GM08714 (cell line): ENCODE data around the gene RNF145.

Experiments
- H3K4me3 ChIP-seq: fragments of 200-500 bp; sonication (Bioruptor generic); 2 replicates; pipeline ENCODE4 v1.5.1; 2014; ENCODE audit warnings: mild to moderate bottlenecking, low read length, inconsistent platforms
- ZNF274 ChIP-seq: IDR thresholded peaks from 2 replicates; pipeline ENCODE4 v1.6.1; 2012; ENCODE audit warnings: mild to moderate bottlenecking, low read depth, low read length

Gene RNF145

GRCh38 chr5:159208514-159209437, 577 bp downstream of the RNF145 start:
- no peak for TF ChIP-seq ZNF274
- H3K4me3 ChIP-seq: peak overlapping the region; percentile 90

- peak overlapping the region; percentile 90 for H3K4me3 ChIP-seq
- TF ChIP-seq ZNF274: no peak
Measured at GRCh38 chr5:159207686-159208513, 1.5 kb downstream of the RNF145 start.

- peak overlapping the region; percentile 90 for H3K4me3 ChIP-seq
Measured at GRCh38 chr5:159207222-159207685, 2.1 kb downstream of the RNF145 start.

GRCh38 chr5:159206818-159207217, 2.5 kb downstream of the RNF145 start:
- H3K4me3 ChIP-seq: peak overlapping the region; percentile 90; the same call in 1 of the 2 replicates

More at GRCh38 chr5:159207222-159207685, 2.1 kb downstream of the RNF145 start:
- no peak for TF ChIP-seq ZNF274

GRCh38 chr5:159206368-159206767, 3.0 kb downstream of the RNF145 start:
- H3K4me3 ChIP-seq: peak overlapping the region; percentile 90; the same call in 1 of the 2 replicates
- no peak for TF ChIP-seq ZNF274

More at GRCh38 chr5:159206818-159207217, 2.5 kb downstream of the RNF145 start:
- no peak for TF ChIP-seq ZNF274

GRCh38 chr5:159203351-159203750, 6.0 kb downstream of the RNF145 start:
- no peak for TF ChIP-seq ZNF274
- no peak overlapping the region for H3K4me3 ChIP-seq

GRCh38 chr5:159202151-159202550, 7.2 kb downstream of the RNF145 start:
- no peak for TF ChIP-seq ZNF274
- H3K4me3 ChIP-seq: no peak overlapping the region

GRCh38 chr5:159199780-159200179, 9.6 kb downstream of the RNF145 start:
- H3K4me3 ChIP-seq: no peak overlapping the region
- no peak for TF ChIP-seq ZNF274

GRCh38 chr5:159199225-159199624, 10.1 kb downstream of the RNF145 start:
- no peak overlapping the region for H3K4me3 ChIP-seq
- no peak for TF ChIP-seq ZNF274

- TF ChIP-seq ZNF274: no peak
- H3K4me3 ChIP-seq: peak overlapping the region; percentile 28; the same call in 1 of the 2 replicates
Measured at GRCh38 chr5:159198063-159199036, 11.0 kb downstream of the RNF145 start.

- H3K4me3 ChIP-seq: no peak overlapping the region
- no peak for TF ChIP-seq ZNF274
Measured at GRCh38 chr5:159195775-159196174, 13.6 kb downstream of the RNF145 start.

GRCh38 chr5:159190170-159190569, 19.2 kb downstream of the RNF145 start:
- no peak overlapping the region for H3K4me3 ChIP-seq
- TF ChIP-seq ZNF274: no peak

GRCh38 chr5:159189310-159189709, 20.0 kb downstream of the RNF145 start:
- TF ChIP-seq ZNF274: no peak
- H3K4me3 ChIP-seq: no peak overlapping the region

GRCh38 chr5:159187719-159188118, 21.6 kb downstream of the RNF145 start:
- no peak overlapping the region for H3K4me3 ChIP-seq
- no peak for TF ChIP-seq ZNF274
